Kidney tubule cell (primary cell): ENCODE results near the gene CMKLR1.

Experiments
- DNase-seq: peaks from one replicate; pipeline ENCODE4 v3.0.0-alpha.2; 2018; ENCODE audit warnings: low spot score

Gene CMKLR1

DNA sequence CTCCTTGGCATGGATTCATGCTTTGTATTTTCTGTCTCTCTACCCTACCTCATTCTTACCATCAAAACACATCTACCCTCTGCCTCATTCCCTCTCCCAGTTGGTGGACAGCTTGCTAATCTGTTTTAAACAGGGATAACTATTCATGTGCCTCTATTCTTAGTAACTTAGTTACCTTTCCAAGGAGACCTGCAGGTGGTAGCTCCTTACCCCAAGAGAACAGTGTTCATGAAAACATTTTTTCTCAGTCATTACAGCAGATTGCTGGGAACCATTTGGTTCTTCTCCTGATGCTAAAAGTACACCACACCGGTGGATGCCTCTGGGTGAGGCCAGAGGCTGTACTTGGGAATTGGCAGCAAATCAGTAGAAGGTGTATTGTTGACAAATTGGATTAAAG, 73.0 kb downstream of the CMKLR1 start:
- no peak for DNase-seq

DNA sequence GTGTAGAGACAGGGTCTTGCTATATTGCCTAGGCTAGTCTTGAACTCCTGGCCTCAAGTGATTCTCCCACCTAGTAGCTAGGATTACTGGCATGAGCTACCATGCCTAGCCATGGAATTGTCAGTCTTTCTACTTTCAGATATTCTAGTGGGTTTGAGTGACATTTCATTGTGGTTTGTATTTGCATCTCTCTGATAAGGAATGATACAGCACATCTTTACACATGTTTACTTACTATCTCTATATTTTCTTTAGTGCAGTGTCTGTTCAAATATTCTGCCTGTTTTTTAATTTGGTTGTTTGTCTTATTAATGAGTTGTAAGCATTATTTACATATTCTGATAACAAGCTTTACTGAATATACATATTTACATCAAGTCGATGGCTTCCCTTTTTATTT, 73.6 kb downstream of the CMKLR1 start:
- no peak for DNase-seq

DNA sequence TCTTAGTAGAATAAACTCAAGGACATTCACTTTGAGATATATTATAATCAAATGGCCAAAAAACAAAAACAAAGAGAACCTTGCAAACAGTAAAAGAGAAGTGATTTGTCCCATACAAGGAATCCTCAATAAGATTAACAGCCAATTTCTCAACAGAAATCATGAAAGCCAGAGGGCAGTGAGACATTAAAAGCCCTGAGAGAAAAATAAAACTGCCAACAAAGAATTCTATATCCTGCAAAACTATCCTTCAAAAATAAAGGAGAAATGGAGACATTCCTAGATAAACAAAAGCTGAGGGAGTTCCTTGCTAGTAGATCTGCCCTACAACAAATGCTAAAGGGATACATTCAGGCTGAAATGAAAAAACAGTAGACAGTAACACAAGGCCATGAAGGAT, 78.1 kb downstream of the CMKLR1 start:
- no peak for DNase-seq

DNA sequence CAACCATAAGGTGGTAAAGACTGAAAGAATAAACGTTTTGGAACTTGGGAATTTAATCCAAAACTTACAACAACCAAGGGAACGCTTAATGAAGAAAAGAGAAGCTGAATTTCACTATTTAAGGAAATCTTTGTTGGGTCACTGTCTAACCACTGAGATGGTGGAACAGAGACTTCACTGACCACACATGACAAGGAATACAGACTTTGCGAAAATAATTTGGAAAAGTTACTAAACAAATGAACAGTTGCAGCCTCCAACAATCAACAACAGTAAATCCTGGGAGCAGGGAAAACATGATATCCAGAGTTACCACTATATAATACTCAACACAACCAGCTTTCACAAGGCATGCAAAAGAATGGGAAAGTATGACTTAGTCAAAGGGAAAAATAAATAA, 79.1 kb downstream of the CMKLR1 start:
- no peak for DNase-seq

DNA sequence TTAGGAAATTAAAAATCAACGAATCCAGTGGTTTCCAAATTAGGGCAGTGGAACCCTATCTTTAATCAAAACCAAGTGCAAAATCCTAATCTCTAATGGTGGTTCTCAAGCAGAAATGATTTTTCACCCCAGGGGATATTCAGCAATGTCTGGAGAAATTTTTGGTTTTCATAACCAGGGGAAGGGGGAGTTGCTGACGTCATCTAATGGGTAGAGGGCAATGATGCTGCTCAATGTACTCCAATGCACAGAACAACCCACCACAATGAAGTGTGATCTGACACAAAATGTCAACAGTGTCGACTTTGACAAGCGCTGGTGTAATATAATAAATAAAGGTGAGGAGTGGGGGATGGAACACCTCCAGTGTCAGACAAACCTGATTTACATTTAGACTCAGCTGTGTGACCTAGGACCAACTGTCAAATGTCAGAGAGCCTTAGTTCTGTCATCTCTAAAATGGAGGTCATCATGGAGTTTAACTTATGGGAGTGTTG, 81.5 kb downstream of the CMKLR1 start:
- DNase-seq: no peak

DNA sequence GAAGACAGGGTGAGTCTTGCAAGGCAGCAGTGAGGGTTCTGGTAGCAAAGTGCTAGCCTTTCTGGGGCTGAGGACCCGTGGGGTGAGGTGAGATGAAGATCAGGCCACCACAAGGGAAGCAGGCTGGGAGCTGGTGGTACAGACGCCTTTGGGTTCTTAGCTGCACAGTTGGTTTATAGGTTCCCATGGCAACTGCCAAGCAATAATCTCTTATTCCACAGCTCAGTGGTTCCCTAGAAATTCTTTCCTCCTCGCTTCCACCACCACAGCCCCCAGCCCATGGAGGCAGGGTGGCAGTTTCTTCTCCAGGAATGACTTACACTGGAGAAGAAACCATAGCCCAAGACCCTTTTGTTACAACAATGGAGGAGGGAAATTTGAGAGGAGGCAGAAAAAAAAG, 82.1 kb downstream of the CMKLR1 start:
- DNase-seq: no peak

DNA sequence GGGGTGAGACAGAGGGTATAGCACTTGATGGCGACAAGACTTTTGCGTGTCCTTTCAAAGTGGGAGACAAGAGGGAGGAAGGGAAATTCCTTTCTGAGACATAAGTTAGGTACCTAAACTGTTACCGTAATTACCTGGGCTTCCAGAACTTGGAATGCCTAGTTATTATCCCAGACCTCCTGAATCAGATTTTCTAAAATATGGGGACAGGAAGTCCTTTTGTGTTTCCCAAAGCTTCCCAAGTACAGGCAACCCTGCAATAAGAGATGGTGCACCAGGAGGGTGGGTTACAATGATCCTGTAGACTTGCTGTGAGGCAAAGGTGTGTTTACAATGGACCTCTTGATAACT, 83.9 kb downstream of the CMKLR1 start:
- DNase-seq: no peak

DNA sequence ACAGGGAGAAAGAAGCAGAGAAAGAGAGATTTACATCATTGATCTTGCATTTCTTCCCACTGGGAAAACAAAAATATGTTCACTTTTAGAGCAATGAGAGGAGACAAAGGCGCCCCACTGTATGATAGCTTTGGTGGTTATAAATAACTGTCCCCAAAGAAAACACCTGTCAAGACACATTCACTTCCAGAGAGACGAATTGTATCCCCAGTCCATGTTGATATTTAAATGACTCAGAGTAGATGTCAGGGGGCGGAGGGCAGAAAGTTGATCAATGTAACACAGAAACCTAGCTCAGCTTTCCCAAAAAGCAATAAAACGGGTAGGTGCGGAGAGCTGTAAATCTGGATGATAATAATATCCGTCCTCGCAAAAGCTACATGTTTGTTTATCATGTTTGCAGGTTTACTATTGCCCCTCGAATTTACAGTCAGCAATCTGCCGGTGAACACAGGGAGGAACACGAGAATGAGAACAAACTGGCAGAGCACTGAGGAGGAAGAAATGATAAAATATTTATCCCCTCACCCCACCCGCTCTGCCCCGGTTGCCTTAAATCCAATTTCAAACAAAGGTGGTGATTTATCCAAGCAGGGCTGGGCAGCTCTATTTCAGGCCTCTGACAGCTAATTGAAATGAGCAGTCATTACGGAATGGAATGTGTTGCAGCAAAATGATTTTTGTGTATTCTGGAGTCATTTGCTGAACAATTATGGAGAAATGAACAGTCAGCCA, 84.4 kb downstream of the CMKLR1 start:
- DNase-seq: no peak

DNA sequence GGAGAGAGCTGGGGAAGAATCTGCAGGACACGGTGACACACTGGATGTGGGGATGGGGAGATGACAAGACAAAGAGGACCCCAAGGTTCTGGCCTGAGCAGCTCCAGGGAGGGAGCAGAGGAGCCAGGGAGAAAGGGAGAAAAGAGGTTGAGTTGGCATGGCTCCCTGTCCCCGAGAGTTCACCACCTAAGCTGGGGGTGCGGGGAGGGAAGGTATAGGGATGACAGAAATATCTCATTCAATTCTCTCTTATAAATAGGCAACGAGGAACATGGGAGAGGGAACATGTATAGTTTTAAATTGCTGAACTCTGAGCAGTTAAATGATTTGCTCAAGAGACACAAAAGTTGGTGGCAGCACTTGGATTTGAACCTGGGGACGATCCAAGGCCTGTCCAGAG, 85.1 kb downstream of the CMKLR1 start:
- DNase-seq: no peak

DNA sequence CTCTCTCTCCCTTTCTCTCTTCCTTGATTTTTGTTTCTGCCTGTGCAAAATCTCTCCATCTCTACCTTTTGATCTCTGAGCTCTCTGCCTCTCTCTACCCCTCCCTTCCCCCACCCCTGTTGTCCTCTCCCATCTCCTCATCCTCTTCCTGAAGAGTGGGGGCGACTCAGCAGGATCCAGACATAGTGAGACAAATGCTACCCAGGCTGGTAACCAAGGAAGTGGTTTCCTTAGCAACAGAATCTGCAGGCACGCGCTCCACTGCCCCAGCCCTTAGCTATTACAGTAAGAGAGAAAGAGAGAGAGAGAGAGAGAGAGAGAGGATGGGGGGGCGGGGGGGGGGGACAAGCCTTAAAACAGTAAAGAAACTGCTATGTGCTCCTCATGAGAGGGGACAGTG, 85.6 kb downstream of the CMKLR1 start:
- no peak for DNase-seq

DNA sequence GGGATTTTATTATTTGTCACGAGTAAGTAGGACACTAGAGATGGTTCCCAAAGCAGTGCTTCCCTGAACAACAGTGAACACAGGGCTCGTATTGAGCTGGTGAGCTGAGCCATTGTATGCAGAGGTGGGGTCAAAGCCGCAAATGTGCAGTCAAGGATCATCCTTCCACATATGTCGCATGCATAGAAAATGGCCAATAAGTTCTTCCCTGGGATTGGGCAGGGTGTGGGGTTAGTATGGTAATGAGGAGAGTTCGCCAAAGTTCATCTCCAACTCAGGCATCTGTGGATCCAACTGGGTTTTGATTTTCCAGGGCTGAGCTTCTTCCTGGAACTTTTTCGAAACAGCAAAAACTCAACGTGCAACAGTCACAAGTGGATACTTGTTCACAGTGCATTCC, 86.6 kb downstream of the CMKLR1 start:
- DNase-seq: no peak

DNA sequence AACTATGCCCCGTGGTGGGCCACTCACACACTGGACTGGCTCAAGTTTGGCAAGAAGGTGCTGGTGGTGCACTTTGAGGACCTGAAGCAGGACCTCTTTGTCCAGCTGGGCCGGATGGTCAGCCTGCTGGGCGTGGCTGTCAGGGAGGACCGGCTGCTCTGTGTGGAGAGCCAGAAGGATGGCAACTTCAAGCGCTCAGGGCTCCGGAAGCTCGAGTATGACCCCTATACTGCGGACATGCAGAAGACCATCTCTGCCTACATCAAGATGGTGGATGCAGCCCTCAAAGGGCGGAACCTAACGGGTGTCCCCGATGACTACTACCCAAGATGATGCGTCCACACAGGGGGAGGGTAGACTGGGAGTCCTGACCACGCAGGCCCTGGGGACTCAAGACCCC, 91.1 kb downstream of the CMKLR1 start:
- no peak for DNase-seq

DNA sequence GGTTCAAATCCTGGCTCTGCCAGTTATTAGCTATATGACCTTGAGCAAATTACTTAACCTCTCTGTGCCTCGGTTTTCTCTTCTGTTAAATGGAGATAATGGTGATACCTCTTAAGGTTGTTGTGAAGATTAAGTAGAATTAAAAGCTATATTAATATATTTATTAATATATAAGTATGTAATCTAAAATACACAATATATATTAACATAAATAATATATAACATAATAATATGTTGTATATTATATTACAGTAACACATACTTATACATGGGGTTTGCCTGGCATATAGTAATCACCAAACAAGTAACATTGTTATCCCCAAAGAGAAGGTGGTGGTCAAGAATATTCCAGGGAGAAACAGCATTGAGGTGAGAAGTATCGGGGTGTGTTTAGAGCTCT, 92.0 kb downstream of the CMKLR1 start:
- no peak for DNase-seq

DNA sequence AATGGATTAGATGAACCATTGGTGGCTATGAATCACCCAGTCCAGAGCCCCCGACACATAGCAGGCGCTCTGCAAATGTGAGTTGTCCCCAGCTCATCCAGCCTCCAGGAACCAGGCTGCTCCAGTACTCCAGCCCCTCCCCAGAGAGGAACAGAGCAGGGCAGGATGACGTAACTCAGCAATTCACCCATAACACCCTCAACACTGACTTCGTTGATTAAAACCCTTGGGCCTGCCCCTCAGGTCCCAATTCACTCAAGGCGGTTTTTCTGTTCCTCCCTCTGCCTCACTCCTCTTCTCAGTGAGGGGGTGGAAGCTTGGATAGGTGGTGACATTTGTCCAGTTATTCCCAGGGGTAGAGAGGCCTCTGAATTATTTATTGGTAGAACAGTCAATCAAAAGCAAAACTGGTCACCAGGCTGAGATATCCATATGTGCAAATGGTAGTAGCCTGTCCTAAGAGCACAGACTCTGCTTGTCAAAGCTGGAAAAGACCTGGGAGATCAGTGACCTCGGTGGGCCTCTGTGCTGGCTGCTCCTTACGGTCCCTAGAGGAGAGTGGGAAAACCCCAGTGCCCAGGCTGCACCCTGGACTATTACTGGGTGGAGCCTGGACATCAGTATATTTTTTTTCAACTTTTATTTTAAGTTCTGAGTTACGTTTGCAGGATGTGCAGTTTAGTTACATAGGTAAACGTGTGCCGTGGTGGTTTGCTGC, 97.0 kb downstream of the CMKLR1 start:
- DNase-seq: no peak

DNA sequence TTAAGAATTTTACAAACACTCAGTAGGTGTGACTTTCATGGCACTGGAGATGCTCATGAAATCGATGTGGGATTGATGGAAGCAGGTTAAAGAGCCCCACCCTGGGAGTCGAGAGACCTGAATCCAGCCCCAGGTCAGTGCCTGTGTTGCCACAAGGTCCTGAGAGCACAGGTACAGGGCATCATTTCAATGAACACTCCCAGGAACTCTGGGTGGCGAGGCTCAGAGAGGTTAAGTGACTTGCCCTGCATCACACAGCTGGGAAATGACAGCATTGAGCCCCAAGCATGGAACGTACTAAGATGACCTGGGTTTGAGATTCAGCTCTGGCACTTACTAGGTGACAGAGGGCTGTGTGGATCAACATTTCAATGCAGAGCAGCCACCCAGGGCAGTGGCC, 98.2 kb downstream of the CMKLR1 start:
- no peak for DNase-seq

DNA sequence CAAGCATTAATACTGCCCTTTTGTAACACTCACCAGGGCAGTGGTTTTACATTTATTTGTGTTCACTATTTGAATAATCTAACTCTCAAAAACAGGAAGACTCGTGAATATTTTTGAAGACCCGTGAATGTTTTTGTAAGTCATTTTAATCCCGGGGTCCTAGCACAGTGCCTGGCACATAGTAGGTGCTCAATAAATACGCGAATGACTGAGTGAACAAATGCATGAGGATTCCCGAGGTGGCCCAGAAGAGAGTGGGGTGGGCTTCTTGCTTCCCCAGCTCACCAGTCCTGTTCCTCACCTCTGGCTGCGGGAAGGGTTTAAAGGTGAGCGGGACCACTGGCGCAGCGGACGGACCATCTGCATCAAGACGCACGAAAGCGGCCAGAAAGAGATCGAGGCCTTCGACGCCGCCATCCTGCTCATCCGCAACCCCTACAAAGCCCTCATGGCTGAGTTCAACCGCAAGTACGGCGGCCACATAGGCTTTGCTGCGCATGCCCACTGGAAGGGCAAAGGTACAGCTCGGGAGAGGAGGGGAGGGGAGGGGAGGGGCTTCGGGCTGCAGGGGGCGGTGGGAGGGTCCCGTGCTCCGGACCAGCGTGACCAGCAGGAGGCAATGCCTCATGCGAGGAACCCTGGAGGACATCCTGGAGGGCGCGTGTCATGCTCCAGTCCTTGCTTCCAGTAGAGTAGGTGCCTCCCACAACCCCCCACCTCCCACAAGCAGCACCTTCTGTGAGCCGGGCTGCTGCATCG, 98.9 kb downstream of the CMKLR1 start:
- DNase-seq: no peak

DNA sequence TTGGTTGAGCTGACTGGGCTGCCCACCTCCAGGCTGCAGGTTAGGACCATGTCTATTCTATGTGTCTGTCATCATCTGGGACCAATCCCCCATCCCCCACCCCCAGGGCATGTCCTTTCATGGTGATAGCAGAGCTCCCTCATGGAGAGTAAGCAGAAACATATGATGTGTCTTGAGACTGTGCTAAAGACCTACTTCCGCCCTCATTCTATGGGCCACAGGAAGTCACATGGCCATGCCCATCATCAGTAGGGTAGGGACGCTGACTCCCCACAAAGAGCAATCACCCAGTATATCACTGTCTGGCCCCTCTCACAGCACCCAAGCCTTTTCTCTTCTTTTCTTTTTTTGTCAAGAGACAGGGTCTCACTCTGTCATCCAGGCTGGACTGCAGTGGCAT, 99.7 kb downstream of the CMKLR1 start:
- DNase-seq: no peak

DNA sequence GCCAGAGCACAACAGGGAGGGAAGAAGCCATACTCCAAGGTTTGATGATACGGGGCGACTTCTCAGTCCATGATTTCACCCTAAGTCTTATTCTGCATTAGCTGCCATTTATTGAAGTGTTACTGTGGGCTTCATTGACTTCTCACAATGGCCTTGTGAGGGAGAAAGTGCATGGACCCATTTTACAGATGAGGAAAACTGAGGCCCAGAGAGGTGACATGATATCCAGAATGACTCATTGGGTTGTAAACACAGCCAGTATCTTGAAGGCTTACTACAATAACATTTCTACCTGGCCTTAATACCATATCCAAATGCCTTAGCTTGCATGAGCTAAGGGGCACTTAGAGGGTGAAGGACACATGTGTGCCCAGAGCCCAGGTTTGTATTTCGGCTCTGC, 100.6 kb downstream of the CMKLR1 start:
- no peak for DNase-seq
